HepG2 (cell line): ENCODE data around the gene COQ10B. TPM values are rescaled to one million over a fixed set of nuclear protein-coding genes. Genes with fewer than 3 reads are reported as not detected.
A peak's percentile ranks its signal among the peaks of the same experiment; 100 is the strongest.

Source experiments
- ATF7-NPFF ChIP-seq: sonication (generic); formaldehyde crosslinking; IDR thresholded peaks from 2 replicates; pipeline ENCODE4 v1.8.1; 2023; ENCODE audit warnings: mild to moderate bottlenecking, low read depth, missing genetic modification reagents, moderate library complexity
- EP300 ChIP-seq, 3 experiments: sonication (generic) in 1 of 3; formaldehyde crosslinking in 1 of 3; IDR thresholded peaks; 2 replicates each; pipeline versions ENCODE4 v1.5.1 to v1.6.1; 2011 to 2020; ENCODE audit warnings: low read depth in 2 of 3, low read length in 2 of 3, borderline replicate concordance in 1 of 3, improper control_type of control experiment in 1 of 3, mild to moderate bottlenecking in 1 of 3, missing genetic modification reagents in 1 of 3, moderate library complexity in 1 of 3
- FOXA1 ChIP-seq, 2 experiments: fragments of 450-650 bp in 1 of 2; sonication (generic) in 1 of 2; formaldehyde crosslinking in 1 of 2; IDR thresholded peaks; 2 replicates each; pipeline versions ENCODE4 v1.4.0 to v1.6.1; 2016 to 2020; ENCODE audit warnings: missing genetic modification reagents in 1 of 2
- FOXP4 ChIP-seq: sonication (generic); formaldehyde crosslinking; IDR thresholded peaks from 2 replicates; pipeline ENCODE4 v1.4.0; 2020; ENCODE audit warnings: missing genetic modification reagents
- HDAC2 ChIP-seq: sonication (generic); formaldehyde crosslinking; IDR thresholded peaks from 2 replicates; pipeline ENCODE4 v1.4.0; 2020; ENCODE audit warnings: missing genetic modification reagents
- MEIS1 ChIP-seq: sonication (generic); formaldehyde crosslinking; IDR thresholded peaks from 2 replicates; pipeline ENCODE4 v1.9.0; 2021; ENCODE audit warnings: mild to moderate bottlenecking, missing genetic modification reagents, moderate library complexity, borderline replicate concordance
- TP53 ChIP-seq: sonication (generic); formaldehyde crosslinking; conservative IDR thresholded peaks from 2 replicates; pipeline ENCODE4 v1.4.0; 2020; ENCODE audit warnings: missing genetic modification reagents
- ZFAT ChIP-seq: sonication (generic); formaldehyde crosslinking; conservative IDR thresholded peaks from 2 replicates; pipeline ENCODE4 v1.8.1; 2023; ENCODE audit warnings: missing genetic modification reagents, inconsistent platforms
- ZFP82 ChIP-seq: sonication (generic); formaldehyde crosslinking; IDR thresholded peaks from 2 replicates; pipeline ENCODE4 v1.5.1; 2020; ENCODE audit warnings: mild to moderate bottlenecking, missing genetic modification reagents, borderline replicate concordance
- ZHX2 ChIP-seq, 2 experiments: sonication (generic) in 1 of 2; formaldehyde crosslinking in 1 of 2; IDR thresholded peaks; 2 replicates each; pipeline versions ENCODE4 v1.6.1 to v1.9.0; 2014 to 2022; ENCODE audit warnings: antibody characterized with exemption in 1 of 2, borderline replicate concordance in 1 of 2, inconsistent platforms in 1 of 2, low read depth in 1 of 2, missing genetic modification reagents in 1 of 2
- ZNF652 ChIP-seq: IDR thresholded peaks from 2 replicates; pipeline ENCODE4 v1.6.1; 2016; ENCODE audit warnings: low read depth, borderline replicate concordance
- ZNF83 ChIP-seq: sonication (generic); formaldehyde crosslinking; IDR thresholded peaks from 2 replicates; pipeline ENCODE4 v1.4.0; 2020; ENCODE audit warnings: missing genetic modification reagents, mild to moderate bottlenecking, borderline replicate concordance
- polyA plus RNA-seq, 8 experiments: library from polyadenylated mRNA; depleted of rRNA in 3 of 8; stranded (reverse) in 7 of 8; unstranded in 1 of 8; fragments of >200 nt; fragmentation: Illumina TruSeq in 4 of 8; extraction: Trizol in 4 of 8; gene quantifications; 2 replicates each; pipeline versions ENCODE4 v1.2.1 to v1.2.3, GENCODE V29; 2011 to 2016; ENCODE audit warnings: low read depth in 4 of 8, missing spikeins in 1 of 8, mixed read lengths in 1 of 8; ENCODE audit not compliant: insufficient read depth in 1 of 8
- total RNA-seq, 5 experiments: library from RNA; depleted of rRNA; stranded (reverse); fragments of >200 nt; fragmentation: Illumina TruSeq; extraction: Trizol; gene quantifications; 2 replicates each; pipeline ENCODE4 v1.2.3, GENCODE V29; 2016; ENCODE audit warnings: low read depth in 1 of 5
- TF ChIP-seq, protein P1 (sequence below): IDR thresholded peaks from 2 replicates; pipeline ENCODE4 v1.6.1; 2016
- TF ChIP-seq, protein P2 (sequence below): sonication (generic); IDR thresholded peaks from 2 replicates; pipeline ENCODE4 v1.6.1; 2016; ENCODE audit warnings: low read depth, borderline replicate concordance
- TF ChIP-seq, protein P3 (sequence below): IDR thresholded peaks from 2 replicates; pipeline ENCODE4 v1.6.1; 2016; ENCODE audit warnings: mild to moderate bottlenecking

The COQ10B gene
- total and polyA plus RNA-seq, 2 of the 13 experiments (the other 11 are each of a cell fraction or from before 2014, with no cell fraction given), result 4.6 to 34.9 TPM

GRCh38 chr2:197453123-197453913 lies at the start of gene COQ10B (continued):
- TF ChIP-seq ZFP82 (CRISPR knock-in tag) (peak; percentile 90; the same call in 1 of the 2 replicates), FOXP4 (peak; percentile 65; the same call in 1 of the 2 replicates), TP53 (CRISPR knock-in tag) (0 out of 2 replicates have a peak, but pooled peaks have one; percentile 42), ZNF83 (CRISPR knock-in tag) (peak; percentile 70; the same call in 1 of the 2 replicates), HDAC2 (peak; percentile 76; the same call in 1 of the 2 replicates), ZFAT (CRISPR knock-in tag) (no peak), FOXA1 (IDR thresholded peaks at IDR 0.05) (no peak), FOXA1 (CRISPR knock-in tag; IDR thresholded peaks at IDR 0.05) (peak; percentile 26; the same call in 1 of the 2 replicates), ZNF652 (CRISPR knock-in tag) (peak; percentile 61; the same call in 1 of the 2 replicates), ATF7-NPFF (CRISPR knock-in tag) (no peak; the same call in 1 of the 2 replicates), MEIS1 (peak; percentile 92), ZHX2 (IDR thresholded peaks at IDR 0.05; ENCODE audit: low read depth) (peak; percentile 26), ZHX2 (CRISPR knock-in tag; IDR thresholded peaks at IDR 0.05; ENCODE audit: borderline replicate concordance) (no peak), EP300 (IDR thresholded peaks at IDR 0.05; ENCODE audit: low read depth in 2 of 2, low read length in 2 of 2) (peak; percentile 37 to 56; a peak in 3 of 4 replicates), EP300 (CRISPR knock-in tag; IDR thresholded peaks at IDR 0.05; ENCODE audit: borderline replicate concordance) (no peak)
- TF ChIP-seq, protein P1, sequence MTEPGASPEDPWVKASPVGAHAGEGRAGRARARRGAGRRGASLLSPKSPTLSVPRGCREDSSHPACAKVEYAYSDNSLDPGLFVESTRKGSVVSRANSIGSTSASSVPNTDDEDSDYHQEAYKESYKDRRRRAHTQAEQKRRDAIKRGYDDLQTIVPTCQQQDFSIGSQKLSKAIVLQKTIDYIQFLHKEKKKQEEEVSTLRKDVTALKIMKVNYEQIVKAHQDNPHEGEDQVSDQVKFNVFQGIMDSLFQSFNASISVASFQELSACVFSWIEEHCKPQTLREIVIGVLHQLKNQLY (CRISPR knock-in tag), result peak; percentile 71
- TF ChIP-seq, protein P2, sequence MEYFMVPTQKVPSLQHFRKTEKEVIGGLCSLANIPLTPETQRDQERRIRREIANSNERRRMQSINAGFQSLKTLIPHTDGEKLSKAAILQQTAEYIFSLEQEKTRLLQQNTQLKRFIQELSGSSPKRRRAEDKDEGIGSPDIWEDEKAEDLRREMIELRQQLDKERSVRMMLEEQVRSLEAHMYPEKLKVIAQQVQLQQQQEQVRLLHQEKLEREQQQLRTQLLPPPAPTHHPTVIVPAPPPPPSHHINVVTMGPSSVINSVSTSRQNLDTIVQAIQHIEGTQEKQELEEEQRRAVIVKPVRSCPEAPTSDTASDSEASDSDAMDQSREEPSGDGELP, result no peak; the same call in 1 of the 2 replicates
- TF ChIP-seq, protein P3, sequence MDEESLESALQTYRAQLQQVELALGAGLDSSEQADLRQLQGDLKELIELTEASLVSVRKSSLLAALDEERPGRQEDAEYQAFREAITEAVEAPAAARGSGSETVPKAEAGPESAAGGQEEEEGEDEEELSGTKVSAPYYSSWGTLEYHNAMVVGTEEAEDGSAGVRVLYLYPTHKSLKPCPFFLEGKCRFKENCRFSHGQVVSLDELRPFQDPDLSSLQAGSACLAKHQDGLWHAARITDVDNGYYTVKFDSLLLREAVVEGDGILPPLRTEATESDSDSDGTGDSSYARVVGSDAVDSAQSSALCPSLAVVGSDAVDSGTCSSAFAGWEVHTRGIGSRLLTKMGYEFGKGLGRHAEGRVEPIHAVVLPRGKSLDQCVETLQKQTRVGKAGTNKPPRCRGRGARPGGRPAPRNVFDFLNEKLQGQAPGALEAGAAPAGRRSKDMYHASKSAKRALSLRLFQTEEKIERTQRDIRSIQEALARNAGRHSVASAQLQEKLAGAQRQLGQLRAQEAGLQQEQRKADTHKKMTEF (CRISPR knock-in tag), result peak; percentile 96
